ENCODE results near the gene WWTR1.

The WWTR1 gene

DNA sequence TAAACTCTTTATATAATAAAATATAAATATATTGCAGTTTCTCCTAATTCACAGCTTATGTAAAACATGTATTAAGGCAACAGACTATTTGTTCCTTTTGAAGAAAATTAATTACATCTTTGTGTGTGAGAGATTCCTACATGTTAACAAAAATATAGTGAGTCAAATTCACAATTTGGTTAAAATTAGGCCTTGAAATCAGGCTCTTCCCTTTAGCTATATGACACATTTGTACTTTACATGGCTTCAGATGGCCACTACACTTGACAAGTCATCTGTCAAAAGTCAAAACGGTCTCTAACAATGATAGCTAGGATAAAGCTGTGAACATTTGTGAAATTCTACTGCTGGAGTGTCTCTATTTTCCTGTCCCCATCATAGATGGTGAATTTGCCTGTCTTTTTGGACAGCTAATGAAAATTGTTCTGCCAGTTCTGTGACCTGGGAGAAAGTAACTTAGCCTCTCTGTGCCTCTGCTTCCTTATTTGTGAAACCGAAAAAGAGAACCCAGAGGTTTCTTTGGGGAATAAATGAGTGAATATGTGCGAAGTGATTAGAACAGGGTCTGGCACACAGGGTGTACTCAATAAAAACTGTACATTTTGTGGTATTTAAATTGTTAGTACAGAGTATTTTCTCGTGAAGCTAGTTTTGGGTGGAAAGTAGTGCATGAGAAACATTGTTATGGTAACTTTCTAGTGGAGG lies 159.7 kb downstream of the WWTR1 start:
- no peak overlapping the region for H3K4me3 ChIP-seq (ENCODE audit: low read depth, low read length)
- no peak for DNase-seq (ENCODE audit: low read depth)
- TF ChIP-seq, protein P1, sequence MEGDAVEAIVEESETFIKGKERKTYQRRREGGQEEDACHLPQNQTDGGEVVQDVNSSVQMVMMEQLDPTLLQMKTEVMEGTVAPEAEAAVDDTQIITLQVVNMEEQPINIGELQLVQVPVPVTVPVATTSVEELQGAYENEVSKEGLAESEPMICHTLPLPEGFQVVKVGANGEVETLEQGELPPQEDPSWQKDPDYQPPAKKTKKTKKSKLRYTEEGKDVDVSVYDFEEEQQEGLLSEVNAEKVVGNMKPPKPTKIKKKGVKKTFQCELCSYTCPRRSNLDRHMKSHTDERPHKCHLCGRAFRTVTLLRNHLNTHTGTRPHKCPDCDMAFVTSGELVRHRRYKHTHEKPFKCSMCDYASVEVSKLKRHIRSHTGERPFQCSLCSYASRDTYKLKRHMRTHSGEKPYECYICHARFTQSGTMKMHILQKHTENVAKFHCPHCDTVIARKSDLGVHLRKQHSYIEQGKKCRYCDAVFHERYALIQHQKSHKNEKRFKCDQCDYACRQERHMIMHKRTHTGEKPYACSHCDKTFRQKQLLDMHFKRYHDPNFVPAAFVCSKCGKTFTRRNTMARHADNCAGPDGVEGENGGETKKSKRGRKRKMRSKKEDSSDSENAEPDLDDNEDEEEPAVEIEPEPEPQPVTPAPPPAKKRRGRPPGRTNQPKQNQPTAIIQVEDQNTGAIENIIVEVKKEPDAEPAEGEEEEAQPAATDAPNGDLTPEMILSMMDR (conservative IDR thresholded peaks at IDR 0.05; ENCODE audit: low read depth, low read length), result no peak

DNA sequence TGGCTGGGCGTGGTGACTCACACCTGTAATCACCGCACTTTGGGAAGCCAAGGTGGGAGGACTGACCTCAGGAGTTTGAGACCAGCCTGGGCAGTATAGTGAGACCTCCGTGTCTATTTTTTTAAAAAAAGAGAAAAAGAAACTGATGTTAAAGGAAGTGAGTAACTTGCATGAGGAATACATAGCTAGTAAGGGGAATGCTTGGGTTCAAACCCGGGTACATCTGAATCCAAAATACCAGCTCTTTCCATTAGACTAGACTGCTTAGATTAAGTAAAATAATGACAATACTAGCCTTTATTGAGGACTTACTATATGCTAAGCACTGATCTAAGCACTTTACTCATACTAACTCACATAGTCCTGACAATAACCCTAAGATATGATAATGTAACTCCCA lies 160.9 kb downstream of the WWTR1 start:
- no peak for DNase-seq (ENCODE audit: low read depth)
- TF ChIP-seq, protein P1 (conservative IDR thresholded peaks at IDR 0.05; ENCODE audit: low read depth, low read length), result no peak
- no peak overlapping the region for H3K4me3 ChIP-seq (ENCODE audit: low read depth, low read length)

DNA sequence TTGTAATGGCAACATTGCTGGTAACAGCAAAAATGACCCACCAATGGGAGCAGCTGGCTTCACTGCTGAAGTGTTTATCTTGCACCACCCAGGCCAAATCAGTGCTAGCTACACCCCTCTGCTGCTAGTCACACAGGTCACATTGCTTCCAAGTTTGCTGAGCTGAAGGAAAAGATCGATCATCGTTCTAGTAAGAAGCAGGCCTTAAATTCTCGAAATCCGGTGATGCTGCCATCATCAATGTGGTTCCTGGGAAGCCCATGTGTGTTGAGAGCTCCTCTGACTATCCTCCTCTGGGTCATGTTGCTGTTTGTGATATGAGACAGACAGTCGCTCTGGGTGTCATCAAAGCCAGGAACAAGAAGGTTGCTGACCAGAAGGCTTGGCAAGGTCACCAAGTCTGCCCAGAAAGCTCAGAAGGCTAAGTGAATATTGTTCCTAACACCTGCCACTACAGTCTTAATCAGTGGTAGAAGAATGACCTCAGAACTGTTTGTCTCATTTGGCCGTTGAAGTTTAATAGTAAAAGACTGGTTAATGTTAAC lies 162.2 kb downstream of the WWTR1 start:
- no peak for DNase-seq (ENCODE audit: low read depth)
- no peak overlapping the region for H3K4me3 ChIP-seq (ENCODE audit: low read depth, low read length)
- TF ChIP-seq, protein P1 (conservative IDR thresholded peaks at IDR 0.05; ENCODE audit: low read depth, low read length), result no peak

DNA sequence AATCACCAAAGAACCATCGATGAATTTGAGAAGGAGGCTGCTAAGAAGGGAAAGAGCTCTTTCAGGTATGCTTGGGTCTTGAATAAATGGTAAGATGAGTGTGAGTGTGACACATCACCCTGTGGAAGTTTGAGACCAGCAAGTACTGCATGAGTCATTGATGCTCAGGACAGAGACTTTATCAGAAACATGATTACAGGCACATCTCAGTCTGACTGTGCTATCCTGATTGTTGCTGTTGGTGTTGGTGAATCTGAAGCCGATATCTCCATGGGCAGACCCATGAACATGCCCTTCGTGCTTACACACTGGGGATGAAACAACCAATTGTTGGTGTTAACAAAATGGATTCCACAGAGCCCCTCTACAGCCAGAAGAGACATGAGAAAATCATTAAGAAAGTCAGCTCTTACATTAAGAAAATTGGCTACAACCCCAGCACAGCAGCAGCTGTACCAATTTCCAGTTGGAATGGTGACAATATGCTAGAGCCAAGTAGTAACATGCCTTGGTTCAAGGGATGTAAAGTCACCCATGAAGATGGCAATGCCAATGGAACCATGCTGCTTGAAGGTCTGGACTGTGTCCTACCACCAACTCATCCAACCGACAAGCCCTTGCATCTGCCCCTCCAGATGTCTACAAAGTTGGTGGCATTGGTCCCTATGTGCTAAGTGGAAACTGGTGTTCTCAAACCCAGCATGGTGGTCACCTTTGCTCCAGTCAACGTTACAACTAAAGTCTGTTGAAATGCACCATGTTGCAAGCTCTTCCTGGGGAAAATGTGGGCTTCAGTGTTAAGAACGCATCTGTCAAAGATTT lies 162.9 kb downstream of the WWTR1 start:
- TF ChIP-seq, protein P1 (conservative IDR thresholded peaks at IDR 0.05; ENCODE audit: low read depth, low read length), result no peak
- H3K4me3 ChIP-seq (ENCODE audit: low read depth, low read length), result no peak overlapping the region
- peak; percentile 38 for DNase-seq (ENCODE audit: low read depth)

DNA sequence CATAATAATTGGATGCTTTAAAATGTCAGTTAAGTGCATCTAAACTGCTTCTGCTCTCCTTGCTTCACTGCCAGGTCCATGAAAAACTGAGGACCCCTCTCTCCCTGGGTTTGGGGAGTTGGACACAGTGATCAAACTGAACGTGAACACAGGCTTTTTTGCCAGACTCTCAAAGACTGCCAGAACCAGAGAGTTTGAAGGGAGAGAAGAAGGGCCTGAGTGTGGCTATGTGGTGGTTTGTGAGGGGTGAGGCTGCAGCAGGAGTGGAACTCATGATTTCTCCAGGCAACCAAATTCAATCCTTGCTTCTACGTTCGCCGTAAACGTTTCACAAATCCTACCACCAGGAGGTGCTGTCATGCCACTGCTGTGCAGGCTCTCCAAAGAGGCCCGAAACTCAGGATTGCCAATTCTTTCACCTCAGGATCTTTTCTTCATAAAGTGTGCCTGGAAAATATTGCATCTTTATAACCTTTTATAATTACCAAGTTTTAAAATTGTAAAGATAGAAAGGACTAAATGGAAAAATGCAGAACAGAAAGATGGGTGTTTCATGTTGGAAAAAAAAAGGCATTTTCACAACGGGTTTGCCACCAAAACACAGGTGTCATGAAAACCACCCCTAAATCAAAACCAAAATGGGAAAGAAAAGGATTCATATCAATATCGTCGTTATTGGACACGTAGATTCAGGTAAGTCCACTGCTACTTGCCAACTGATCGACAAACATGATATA lies 163.6 kb downstream of the WWTR1 start:
- no peak overlapping the region for H3K4me3 ChIP-seq (ENCODE audit: low read depth, low read length)
- TF ChIP-seq, protein P1 (conservative IDR thresholded peaks at IDR 0.05; ENCODE audit: low read depth, low read length), result peak; percentile 96
- peak; percentile 87 for DNase-seq (ENCODE audit: low read depth)

DNA sequence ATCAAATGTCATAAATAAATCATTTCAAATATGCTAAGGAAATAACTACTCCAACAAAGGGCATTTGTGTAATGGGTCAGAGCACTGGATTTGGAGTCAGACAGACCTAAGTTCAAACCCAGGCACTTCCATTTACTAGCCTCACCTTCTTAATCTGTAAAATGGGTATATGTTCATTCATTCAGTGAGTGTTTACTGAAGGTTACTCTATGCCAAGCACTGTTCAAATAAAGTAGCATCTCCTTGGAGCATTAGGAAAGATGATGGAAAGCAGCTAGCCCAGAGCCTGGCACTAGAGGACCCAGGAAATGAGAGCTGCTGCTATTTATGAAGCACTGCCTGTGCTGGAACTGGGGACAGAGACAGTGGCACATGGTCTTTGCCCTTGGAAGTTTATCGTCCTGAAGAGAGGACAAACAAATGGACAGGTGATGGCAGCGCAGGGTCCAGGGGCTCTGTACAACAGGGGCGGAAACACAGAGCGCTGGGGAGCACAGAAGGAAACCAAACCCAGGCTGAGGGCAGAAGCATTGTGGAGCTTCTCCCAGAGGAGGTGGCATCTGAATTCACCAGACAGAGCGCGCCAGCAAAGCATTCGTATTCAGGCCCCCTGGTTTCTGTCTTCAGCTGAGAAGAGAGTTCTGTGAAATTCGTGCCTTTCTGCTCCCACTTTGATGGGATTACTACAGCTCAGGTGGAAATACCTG lies 164.4 kb downstream of the WWTR1 start:
- TF ChIP-seq, protein P1 (conservative IDR thresholded peaks at IDR 0.05; ENCODE audit: low read depth, low read length), result no peak
- no peak overlapping the region for H3K4me3 ChIP-seq (ENCODE audit: low read depth, low read length)
- no peak for DNase-seq (ENCODE audit: low read depth)

Data from choroid plexus epithelial cell (primary cell).